CD8-positive, alpha-beta memory T cell (primary cell): Measurements from ENCODE around the gene SPTAN1. TPM values are rescaled to one million over a fixed set of nuclear protein-coding genes. Genes with fewer than 3 reads are reported as not detected.

Experiments
- polyA plus RNA-seq: library from polyadenylated mRNA; unstranded; fragments of 300-500 nt; fragmentation: Illumina TruSeq; gene quantifications from one replicate; pipeline ENCODE4 v1.2.3, GENCODE V29; 2021
- total RNA-seq, 2 experiments: library from RNA; stranded (reverse); gene quantifications; one replicate each; pipeline ENCODE4 v1.2.3, GENCODE V29; 2021

SPTAN1 gene
- total and polyA plus RNA-seq, 3 experiments from 2014 or later, result 132 to 203 (median 195) TPM

Other genes starting within 250 kb of the SPTAN1 start
- 10 to 100 TPM; 48.8 to 50.4 TPM for gene TRUB2, start 230.1 kb upstream of the SPTAN1 start, total RNA-seq
- gene TRUB2, start 230.1 kb upstream of the SPTAN1 start, polyA plus RNA-seq, result 23.6 TPM
- 10 to 100 TPM; 51.1 to 56.9 TPM for gene COQ4, start 229.7 kb upstream of the SPTAN1 start, total RNA-seq
- 36.9 TPM for gene COQ4, start 229.7 kb upstream of the SPTAN1 start, polyA plus RNA-seq
- gene SLC27A4, start 212.1 kb upstream of the SPTAN1 start, total RNA-seq, result 10 to 100 TPM; 41.2 to 46.0 TPM
- 11.2 TPM for gene SLC27A4, start 212.1 kb upstream of the SPTAN1 start, polyA plus RNA-seq
- 100 to 1,000 TPM; 100 to 108 TPM for gene URM1, start 181.2 kb upstream of the SPTAN1 start, total RNA-seq
- gene URM1, start 181.2 kb upstream of the SPTAN1 start, polyA plus RNA-seq, result 56.3 TPM
- 1 to 10 TPM; 1.9 to 2.6 TPM for gene CERCAM, start 131.7 kb upstream of the SPTAN1 start, total RNA-seq
- gene CERCAM, start 131.7 kb upstream of the SPTAN1 start, polyA plus RNA-seq, result 1.1 TPM
- gene ODF2, start 96.6 kb upstream of the SPTAN1 start, total RNA-seq, result 10 to 100 TPM; 64.2 to 65.0 TPM
- gene ODF2, start 96.6 kb upstream of the SPTAN1 start, polyA plus RNA-seq, result 31.4 TPM
- 10 to 100 TPM; 48.7 to 51.9 TPM for gene GLE1, start 47.9 kb upstream of the SPTAN1 start, total RNA-seq
- 35.1 TPM for gene GLE1, start 47.9 kb upstream of the SPTAN1 start, polyA plus RNA-seq
- 10 to 100 TPM; 67.7 to 68.6 TPM for gene DYNC2I2, start 104.3 kb downstream of the SPTAN1 start, total RNA-seq
- 3.0 TPM for gene DYNC2I2, start 104.3 kb downstream of the SPTAN1 start, polyA plus RNA-seq
- gene SET, start 136.6 kb downstream of the SPTAN1 start, total RNA-seq, result 1,000 to 10,000 TPM in 1 of 2 experiments, 100 to 1,000 TPM in 1; 939 to 1,027 TPM
- 229 TPM for gene SET, start 136.6 kb downstream of the SPTAN1 start, polyA plus RNA-seq
- gene PKN3, start 149.9 kb downstream of the SPTAN1 start, total RNA-seq, result 1 to 10 TPM; 7.5 to 7.9 TPM
- gene PKN3, start 149.9 kb downstream of the SPTAN1 start, polyA plus RNA-seq, result 1.4 TPM
- 10 to 100 TPM; 76.1 to 82.0 TPM for gene ZDHHC12, start 171.5 kb downstream of the SPTAN1 start, total RNA-seq
- gene ZDHHC12, start 171.5 kb downstream of the SPTAN1 start, polyA plus RNA-seq, result 67.3 TPM
- 10 to 100 TPM; 18.3 to 18.7 TPM for gene ZER1, start 219.3 kb downstream of the SPTAN1 start, total RNA-seq
- gene ZER1, start 219.3 kb downstream of the SPTAN1 start, polyA plus RNA-seq, result 46.2 TPM
- 10 to 100 TPM; 23.0 to 24.6 TPM for gene TBC1D13, start 234.7 kb downstream of the SPTAN1 start, total RNA-seq
- gene TBC1D13, start 234.7 kb downstream of the SPTAN1 start, polyA plus RNA-seq, result 36.8 TPM